Measurements from ENCODE around the gene CDK14. TPM values are rescaled to one million over a fixed set of nuclear protein-coding genes. Genes with fewer than 3 reads are reported as not detected.

CDK14 gene
- polyA plus RNA-seq, 3 donors, result 28.6 to 35.1 (median 33.7) TPM

DNA sequence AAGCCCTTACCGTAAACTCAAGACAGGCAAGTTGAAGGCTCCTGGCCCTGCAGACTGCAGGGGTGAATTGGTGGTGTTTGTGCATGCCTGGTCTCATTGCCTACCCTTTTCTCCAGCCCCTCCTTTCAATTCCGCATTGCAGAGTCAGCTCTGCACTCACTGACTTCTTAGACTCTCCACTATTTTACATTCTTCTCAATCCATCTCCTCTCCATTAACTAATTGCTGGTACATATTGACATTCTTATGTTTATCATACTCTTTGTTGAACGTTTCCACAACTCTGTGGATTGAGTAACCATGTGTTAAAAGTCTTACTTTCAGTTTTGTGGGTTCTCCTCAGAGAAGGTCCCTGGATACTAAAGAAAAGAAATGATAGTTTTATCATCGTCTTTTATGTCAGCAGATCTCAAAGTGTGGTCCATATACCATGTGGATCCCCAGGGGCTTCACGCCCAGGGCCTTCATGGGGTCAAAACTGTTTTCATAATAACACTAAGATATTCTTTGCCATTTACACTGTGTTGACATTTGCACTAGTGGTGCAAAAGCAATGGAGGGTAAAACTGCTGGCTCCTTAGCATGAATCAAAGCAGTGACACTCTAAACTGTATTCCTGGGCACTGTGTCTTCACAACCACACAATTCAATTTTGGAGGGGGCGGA is 532.7 kb downstream of the CDK14 start:
- DNase-seq (ENCODE audit: extremely low read depth in 1 of 11, low read depth in 9 of 11, low spot score in 4 of 11), result no peak

DNA sequence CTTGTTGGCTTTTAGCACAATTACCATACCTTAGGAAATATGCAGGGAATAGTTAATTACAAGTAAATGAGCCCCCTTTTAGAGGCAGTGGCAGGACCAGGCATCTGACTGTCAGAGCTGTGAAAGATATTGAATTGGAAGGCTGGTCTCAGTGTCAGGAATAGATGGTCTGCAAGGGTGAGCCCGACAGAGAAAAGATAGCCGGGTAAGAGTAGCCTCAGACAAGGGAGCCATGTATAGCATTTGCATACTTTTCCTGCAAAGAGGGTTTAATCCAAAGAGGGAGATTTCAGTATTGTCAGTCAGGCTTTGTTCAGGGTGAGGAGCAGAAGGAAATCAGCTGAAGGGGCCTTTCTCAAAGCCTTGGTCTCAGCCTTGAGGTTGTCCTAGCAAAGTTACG is 539.2 kb downstream of the CDK14 start:
- no peak for DNase-seq (ENCODE audit: extremely low read depth in 1 of 11, low read depth in 9 of 11, low spot score in 4 of 11)

GRCh38 chr7:91135703-91136430 is 539.7 kb downstream of the CDK14 start:
- DNase-seq (ENCODE audit: extremely low read depth in 1 of 11, low read depth in 9 of 11, low spot score in 4 of 11), result no peak

DNA sequence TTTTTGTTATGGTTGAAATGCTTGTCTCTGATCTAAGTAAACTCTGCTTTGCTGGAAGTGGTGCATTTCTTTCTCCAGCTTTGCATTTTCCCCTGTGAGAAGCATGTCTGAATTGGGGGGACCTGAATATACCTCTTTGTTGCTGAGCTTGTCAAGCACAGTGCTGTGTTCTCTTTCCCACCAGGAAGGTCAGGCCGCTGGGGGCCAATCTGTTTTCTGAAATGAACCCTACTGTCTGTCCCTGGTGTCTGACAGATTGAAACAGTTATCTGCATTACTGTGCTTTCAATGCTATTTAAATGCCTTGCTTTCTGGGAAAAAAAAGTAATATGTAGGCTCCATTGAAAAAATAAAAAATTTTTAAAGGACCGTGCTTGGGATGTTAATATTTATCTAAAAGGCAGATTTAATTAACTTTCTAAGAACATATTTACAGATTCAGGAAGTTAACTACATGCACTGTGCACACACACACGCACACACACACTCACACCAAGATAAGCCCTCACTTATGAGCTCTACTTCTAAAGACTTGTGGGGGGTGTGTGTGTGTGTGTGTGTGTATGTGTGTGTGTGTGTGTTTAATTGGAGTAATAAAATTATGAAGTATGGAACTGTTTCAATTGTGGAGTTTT is 541.1 kb downstream of the CDK14 start:
- no peak for DNase-seq (ENCODE audit: extremely low read depth in 1 of 11, low read depth in 9 of 11, low spot score in 4 of 11)

DNA sequence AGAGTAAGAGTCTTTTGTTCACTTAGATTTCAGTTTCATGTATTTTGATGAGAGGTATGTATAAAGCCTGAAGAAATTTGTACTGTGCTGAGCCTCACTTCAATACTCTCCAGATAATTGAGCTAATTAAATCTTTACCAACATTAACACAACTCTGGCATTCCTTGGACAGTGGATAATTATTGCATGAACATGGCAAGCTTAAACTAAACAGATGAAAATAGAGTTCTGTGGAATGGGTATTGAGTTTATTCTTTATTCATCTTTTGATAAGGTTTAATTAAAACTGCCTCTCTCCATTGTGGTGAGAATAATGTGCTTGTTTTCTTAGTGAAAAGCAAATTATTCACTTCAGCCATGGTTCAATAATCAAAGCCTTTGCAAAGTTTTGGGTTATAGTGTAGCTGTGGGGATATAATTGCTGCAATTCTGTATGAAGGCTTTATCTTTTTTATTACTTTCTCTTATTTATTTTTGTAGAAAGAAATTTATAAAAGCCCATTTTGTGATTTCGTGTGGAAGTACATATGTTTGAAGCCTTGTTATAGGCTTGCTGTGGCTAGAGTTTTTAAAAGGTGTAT is 541.8 kb downstream of the CDK14 start:
- no peak for DNase-seq (ENCODE audit: extremely low read depth in 1 of 11, low read depth in 9 of 11, low spot score in 4 of 11)

GRCh38 chr7:91140286-91140685 is 544.2 kb downstream of the CDK14 start:
- DNase-seq (ENCODE audit: extremely low read depth in 1 of 11, low read depth in 9 of 11, low spot score in 4 of 11), result no peak

DNA sequence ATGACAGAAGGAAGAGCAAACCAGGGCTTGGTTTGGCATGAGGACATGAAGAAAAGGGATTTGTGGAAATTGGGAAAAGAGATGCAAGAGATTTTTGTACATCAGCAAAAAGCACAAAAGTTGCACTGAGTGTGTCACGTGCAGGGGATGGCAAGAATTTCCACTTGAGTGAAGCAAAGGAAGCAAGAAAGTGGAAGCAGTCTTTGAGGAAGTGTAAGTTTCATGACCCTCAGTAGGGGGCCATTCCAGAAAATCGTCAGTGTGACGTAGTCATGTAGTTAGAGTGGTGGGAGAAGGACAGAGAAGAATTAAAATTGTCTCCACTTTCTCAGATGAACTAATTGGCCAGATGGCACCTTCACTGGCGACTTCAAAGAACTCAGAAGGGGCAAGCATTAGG is 544.9 kb downstream of the CDK14 start:
- DNase-seq (ENCODE audit: extremely low read depth in 1 of 11, low read depth in 9 of 11, low spot score in 4 of 11), result no peak

DNA sequence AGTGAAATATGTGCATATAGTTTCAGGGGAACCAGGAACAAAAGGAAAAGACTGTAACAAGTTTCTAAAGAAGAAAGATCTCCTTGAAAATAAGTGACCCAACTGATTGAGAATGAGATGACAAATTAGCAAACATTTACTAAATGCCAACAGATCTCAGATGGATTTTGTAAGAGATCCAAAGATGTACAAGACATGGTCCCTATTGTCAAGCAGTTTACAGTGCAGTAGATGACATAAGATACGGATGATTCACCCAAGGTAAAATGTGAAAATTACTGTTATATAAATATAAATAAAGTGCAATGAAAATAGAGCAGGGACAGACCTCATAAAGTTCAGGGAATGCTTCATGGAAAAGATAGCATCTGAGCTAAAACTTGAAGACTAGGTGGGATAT is 546.6 kb downstream of the CDK14 start:
- DNase-seq (ENCODE audit: extremely low read depth in 1 of 11, low read depth in 9 of 11, low spot score in 4 of 11), result no peak

- DNase-seq (ENCODE audit: extremely low read depth in 1 of 11, low read depth in 9 of 11, low spot score in 4 of 11), result no peak
Measured at GRCh38 chr7:91149341-91150246, 553.5 kb downstream of the CDK14 start.

GRCh38 chr7:91151916-91152315 is 555.8 kb downstream of the CDK14 start:
- no peak for DNase-seq (ENCODE audit: extremely low read depth in 1 of 11, low read depth in 9 of 11, low spot score in 4 of 11)

GRCh38 chr7:91156316-91157185 is 560.4 kb downstream of the CDK14 start:
- DNase-seq (ENCODE audit: extremely low read depth in 1 of 11, low read depth in 9 of 11, low spot score in 4 of 11), result no peak

- DNase-seq (ENCODE audit: extremely low read depth in 1 of 11, low read depth in 9 of 11, low spot score in 4 of 11), result no peak
Measured at GRCh38 chr7:91157579-91158320, 561.6 kb downstream of the CDK14 start.

GRCh38 chr7:91162436-91162835 is 566.3 kb downstream of the CDK14 start:
- no peak for DNase-seq (ENCODE audit: extremely low read depth in 1 of 11, low read depth in 9 of 11, low spot score in 4 of 11)

GRCh38 chr7:91164506-91164905 is 568.4 kb downstream of the CDK14 start:
- no peak for DNase-seq (ENCODE audit: extremely low read depth in 1 of 11, low read depth in 9 of 11, low spot score in 4 of 11)

- DNase-seq (ENCODE audit: extremely low read depth in 1 of 11, low read depth in 9 of 11, low spot score in 4 of 11), result no peak
Measured at GRCh38 chr7:91165006-91165845, 569.1 kb downstream of the CDK14 start.

GRCh38 chr7:91165846-91166230 is 569.7 kb downstream of the CDK14 start:
- DNase-seq (ENCODE audit: extremely low read depth in 1 of 11, low read depth in 9 of 11, low spot score in 4 of 11), result no peak
